ENCODE results near the gene TAGLN2. TPM values are rescaled to one million over a fixed set of nuclear protein-coding genes. Genes with fewer than 3 reads are reported as not detected.

The TAGLN2 gene
- polyA plus RNA-seq, 2 of the 4 experiments (the other 2 are of a cell fraction): 536 to 811 TPM

DNA sequence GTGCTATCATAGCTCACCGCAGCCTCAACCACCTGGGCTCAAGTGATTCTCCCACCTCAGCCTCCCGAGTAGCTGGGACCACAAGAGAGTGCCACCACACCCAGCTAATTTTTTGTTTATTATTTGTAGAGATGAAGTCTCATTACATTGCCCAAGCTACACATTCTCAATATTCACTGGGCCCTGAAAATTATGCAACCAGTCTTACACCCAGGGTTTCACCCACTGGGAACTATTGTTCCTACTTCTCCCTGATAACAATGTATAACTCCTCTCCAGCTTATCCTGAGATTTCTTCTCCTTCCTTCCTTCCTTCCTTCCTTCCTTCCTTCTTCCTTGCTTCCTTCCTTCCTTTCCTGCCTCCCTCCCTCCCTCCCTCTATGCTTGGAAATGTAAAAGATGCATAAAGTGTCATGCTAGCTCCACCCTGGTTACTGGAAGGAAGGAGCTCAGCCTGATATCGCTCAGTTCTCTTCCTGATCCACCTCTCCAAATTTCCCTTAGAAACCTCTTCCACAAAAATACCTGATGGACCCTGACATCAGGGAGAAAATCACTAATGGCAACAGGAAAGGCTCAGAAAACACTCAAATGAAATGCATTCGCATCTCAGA lies 51.7 kb downstream of the TAGLN2 start (continued):
- no peak for TF ChIP-seq HOXB5 (CRISPR knock-in tag; IDR thresholded peaks at IDR 0.05)

DNA sequence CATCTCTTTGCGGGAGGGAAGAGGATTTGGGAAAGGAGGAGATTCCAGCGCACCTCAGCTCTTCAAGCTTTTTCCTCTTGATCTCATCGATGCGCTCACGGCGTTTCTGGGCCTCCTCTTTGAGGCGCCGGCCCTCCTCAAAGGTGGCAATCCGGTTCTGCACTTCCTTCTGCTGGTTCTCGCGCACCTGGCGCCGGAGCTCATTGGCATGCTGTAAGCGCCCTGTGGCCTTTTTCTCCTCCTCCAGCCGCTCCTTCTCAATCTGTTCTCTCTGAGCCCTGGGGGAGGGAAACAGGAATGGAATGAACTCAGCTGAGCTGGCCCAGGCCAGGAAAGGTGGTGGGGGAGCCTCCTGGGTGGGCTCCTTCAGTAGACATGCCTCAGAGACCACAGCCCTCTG lies 52.4 kb downstream of the TAGLN2 start:
- TF ChIP-seq, protein P1, sequence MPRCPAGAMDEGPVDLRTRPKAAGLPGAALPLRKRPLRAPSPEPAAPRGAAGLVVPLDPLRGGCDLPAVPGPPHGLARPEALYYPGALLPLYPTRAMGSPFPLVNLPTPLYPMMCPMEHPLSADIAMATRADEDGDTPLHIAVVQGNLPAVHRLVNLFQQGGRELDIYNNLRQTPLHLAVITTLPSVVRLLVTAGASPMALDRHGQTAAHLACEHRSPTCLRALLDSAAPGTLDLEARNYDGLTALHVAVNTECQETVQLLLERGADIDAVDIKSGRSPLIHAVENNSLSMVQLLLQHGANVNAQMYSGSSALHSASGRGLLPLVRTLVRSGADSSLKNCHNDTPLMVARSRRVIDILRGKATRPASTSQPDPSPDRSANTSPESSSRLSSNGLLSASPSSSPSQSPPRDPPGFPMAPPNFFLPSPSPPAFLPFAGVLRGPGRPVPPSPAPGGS (IDR thresholded peaks at IDR 0.05): no peak
- TF ChIP-seq FOSL2 (IDR thresholded peaks at IDR 0.05): no peak
- TF ChIP-seq FOSL2 (CRISPR knock-in tag; IDR thresholded peaks at IDR 0.05): no peak
- no peak for TF ChIP-seq POLR2A (IDR thresholded peaks at IDR 0.05; ENCODE audit: low read length)
- no peak for TF ChIP-seq ZC3H11A (IDR thresholded peaks at IDR 0.05)
- TF ChIP-seq, protein P2, sequence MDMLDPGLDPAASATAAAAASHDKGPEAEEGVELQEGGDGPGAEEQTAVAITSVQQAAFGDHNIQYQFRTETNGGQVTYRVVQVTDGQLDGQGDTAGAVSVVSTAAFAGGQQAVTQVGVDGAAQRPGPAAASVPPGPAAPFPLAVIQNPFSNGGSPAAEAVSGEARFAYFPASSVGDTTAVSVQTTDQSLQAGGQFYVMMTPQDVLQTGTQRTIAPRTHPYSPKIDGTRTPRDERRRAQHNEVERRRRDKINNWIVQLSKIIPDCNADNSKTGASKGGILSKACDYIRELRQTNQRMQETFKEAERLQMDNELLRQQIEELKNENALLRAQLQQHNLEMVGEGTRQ (IDR thresholded peaks at IDR 0.05): no peak
- no peak for TF ChIP-seq EHMT2 (IDR thresholded peaks at IDR 0.05; ENCODE audit: low read depth)
- no peak for TF ChIP-seq EHF (CRISPR knock-in tag; IDR thresholded peaks at IDR 0.05)
- TF ChIP-seq HDAC2 (IDR thresholded peaks at IDR 0.05): no peak
- no peak for TF ChIP-seq RNF2 (IDR thresholded peaks at IDR 0.05; ENCODE audit: borderline replicate concordance, low read depth)
- no peak for TF ChIP-seq MYC (IDR thresholded peaks at IDR 0.05; ENCODE audit: borderline replicate concordance, low read length)
- TF ChIP-seq HOXA7 (CRISPR knock-in tag; IDR thresholded peaks at IDR 0.05): no peak
- TF ChIP-seq CEBPB (IDR thresholded peaks at IDR 0.05): no peak
- no peak for TF ChIP-seq TFCP2L1 (CRISPR knock-in tag; IDR thresholded peaks at IDR 0.05)
- TF ChIP-seq, protein P3, sequence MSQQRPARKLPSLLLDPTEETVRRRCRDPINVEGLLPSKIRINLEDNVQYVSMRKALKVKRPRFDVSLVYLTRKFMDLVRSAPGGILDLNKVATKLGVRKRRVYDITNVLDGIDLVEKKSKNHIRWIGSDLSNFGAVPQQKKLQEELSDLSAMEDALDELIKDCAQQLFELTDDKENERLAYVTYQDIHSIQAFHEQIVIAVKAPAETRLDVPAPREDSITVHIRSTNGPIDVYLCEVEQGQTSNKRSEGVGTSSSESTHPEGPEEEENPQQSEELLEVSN (IDR thresholded peaks at IDR 0.05; ENCODE audit: borderline replicate concordance, low read depth): no peak
- TF ChIP-seq CHD2 (IDR thresholded peaks at IDR 0.05; ENCODE audit: low read length, partially characterized antibody): no peak
- TF ChIP-seq, protein P4, sequence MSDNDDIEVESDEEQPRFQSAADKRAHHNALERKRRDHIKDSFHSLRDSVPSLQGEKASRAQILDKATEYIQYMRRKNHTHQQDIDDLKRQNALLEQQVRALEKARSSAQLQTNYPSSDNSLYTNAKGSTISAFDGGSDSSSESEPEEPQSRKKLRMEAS (IDR thresholded peaks at IDR 0.05): no peak
- no peak for TF ChIP-seq MAFK (IDR thresholded peaks at IDR 0.05; ENCODE audit: partially characterized antibody)
- TF ChIP-seq NPAS2 (CRISPR knock-in tag; IDR thresholded peaks at IDR 0.05; ENCODE audit: borderline replicate concordance): no peak
- TF ChIP-seq NFE2L2 (conservative IDR thresholded peaks at IDR 0.05; ENCODE audit: low read length): no peak
- TF ChIP-seq, protein P5, sequence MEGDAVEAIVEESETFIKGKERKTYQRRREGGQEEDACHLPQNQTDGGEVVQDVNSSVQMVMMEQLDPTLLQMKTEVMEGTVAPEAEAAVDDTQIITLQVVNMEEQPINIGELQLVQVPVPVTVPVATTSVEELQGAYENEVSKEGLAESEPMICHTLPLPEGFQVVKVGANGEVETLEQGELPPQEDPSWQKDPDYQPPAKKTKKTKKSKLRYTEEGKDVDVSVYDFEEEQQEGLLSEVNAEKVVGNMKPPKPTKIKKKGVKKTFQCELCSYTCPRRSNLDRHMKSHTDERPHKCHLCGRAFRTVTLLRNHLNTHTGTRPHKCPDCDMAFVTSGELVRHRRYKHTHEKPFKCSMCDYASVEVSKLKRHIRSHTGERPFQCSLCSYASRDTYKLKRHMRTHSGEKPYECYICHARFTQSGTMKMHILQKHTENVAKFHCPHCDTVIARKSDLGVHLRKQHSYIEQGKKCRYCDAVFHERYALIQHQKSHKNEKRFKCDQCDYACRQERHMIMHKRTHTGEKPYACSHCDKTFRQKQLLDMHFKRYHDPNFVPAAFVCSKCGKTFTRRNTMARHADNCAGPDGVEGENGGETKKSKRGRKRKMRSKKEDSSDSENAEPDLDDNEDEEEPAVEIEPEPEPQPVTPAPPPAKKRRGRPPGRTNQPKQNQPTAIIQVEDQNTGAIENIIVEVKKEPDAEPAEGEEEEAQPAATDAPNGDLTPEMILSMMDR (IDR thresholded peaks at IDR 0.05): no peak
- 82% methylated on average over 15 of the region's 15 CpGs for WGBS (ENCODE audit: missing lambda C conversion rate)
- no peak for ATAC-seq
- H3K4me3 ChIP-seq: no peak overlapping the region
- FAIRE-seq: no peak
- no peak overlapping the region for H3K27ac ChIP-seq
- ChIA-PET CTCF (interaction anchor here (1.1 to 5.6 kb wide), 4 partner anchors 17 to 83 kb away, joined by 3 to 62 read pairs (median 10); no protein-coding TSS in a partner anchor), POLR2A (no interaction called here)
- H3K4me1 ChIP-seq: 0 out of 3 replicates have a peak, but pooled peaks cover 3% of the 10 kb centered on the region
- H3K4me2 ChIP-seq: no peak overlapping the region
- no peak for DNase-seq (ENCODE audit: low read depth in 1 of 2, low spot score in 1 of 2)
- no peaks in the 10 kb centered on the region for H3K9me3 ChIP-seq

DNA sequence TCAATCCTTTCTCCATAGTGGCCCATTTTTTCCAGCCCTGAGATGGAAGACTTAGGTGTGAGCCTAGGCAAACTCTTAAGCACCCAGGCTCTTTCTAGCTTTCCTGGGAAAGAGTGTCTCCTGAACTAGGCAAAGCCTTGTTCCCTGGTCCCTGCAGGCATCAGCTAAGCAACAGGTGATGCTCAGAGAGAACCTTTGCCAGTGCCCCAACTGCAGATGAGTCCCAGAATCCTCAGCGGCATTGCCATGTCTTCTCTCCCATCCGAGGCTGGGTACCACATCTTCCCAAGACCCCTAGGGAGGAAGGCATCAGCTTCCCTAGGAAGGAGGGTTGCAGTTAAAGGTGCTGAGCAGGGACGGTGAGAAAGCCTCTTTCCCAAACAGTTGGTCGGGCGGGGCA lies 54.6 kb downstream of the TAGLN2 start:
- FAIRE-seq: no peak
- CTCF ChIA-PET: interaction anchor here (0.9 to 3.0 kb wide), 4 partner anchors 11 to 73 kb away, joined by 3 to 17 read pairs (median 4); no protein-coding TSS in a partner anchor
- H3K27ac ChIP-seq: no peak overlapping the region
- H3K4me2 ChIP-seq: no peak overlapping the region
- H3K4me1 ChIP-seq: 0 out of 3 replicates have a peak, but pooled peaks cover 3% of the 10 kb centered on the region
- WGBS (ENCODE audit: missing lambda C conversion rate): 84% methylated on average over 5 of the region's 5 CpGs
- no peaks in the 10 kb centered on the region for H3K9me3 ChIP-seq
- DNase-seq (ENCODE audit: low read depth in 1 of 2, low spot score in 1 of 2): no peak
- POLR2A ChIA-PET: no interaction called here
- H3K4me3 ChIP-seq: no peak overlapping the region
- ATAC-seq: no peak
- no peak for TF ChIP-seq KDM5A (IDR thresholded peaks at IDR 0.05)
- TF ChIP-seq, protein P1 (IDR thresholded peaks at IDR 0.05): no peak
- TF ChIP-seq ESRRA (IDR thresholded peaks at IDR 0.05; ENCODE audit: borderline replicate concordance, low read length): no peak
- no peak for TF ChIP-seq MAZ (IDR thresholded peaks at IDR 0.05; ENCODE audit: borderline replicate concordance, low read depth, low read length)
- no peak for TF ChIP-seq JUNB (IDR thresholded peaks at IDR 0.05)
- TF ChIP-seq, protein P6, sequence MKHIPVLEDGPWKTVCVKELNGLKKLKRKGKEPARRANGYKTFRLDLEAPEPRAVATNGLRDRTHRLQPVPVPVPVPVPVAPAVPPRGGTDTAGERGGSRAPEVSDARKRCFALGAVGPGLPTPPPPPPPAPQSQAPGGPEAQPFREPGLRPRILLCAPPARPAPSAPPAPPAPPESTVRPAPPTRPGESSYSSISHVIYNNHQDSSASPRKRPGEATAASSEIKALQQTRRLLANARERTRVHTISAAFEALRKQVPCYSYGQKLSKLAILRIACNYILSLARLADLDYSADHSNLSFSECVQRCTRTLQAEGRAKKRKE (CRISPR knock-in tag; IDR thresholded peaks at IDR 0.05; ENCODE audit: low read depth): no peak
- TF ChIP-seq HOXA7 (CRISPR knock-in tag; IDR thresholded peaks at IDR 0.05): no peak
- no peak for TF ChIP-seq RCOR1 (IDR thresholded peaks at IDR 0.05; ENCODE audit: low read depth, low read length)

All from A549 (cell line).